Ishikawa (cell line): ENCODE results near the gene ZBTB18.

Source experiments
- CREB1 ChIP-seq: IDR thresholded peaks from 2 replicates; pipeline ENCODE4 v1.6.1; 2012; ENCODE audit warnings: low read depth
- EGR1 ChIP-seq: IDR thresholded peaks from 2 replicates; pipeline ENCODE4 v1.6.1; 2012
- EP300 ChIP-seq: IDR thresholded peaks from 2 replicates; pipeline ENCODE4 v1.6.1; 2012; ENCODE audit warnings: borderline replicate concordance
- FOXM1 ChIP-seq: IDR thresholded peaks from 2 replicates; pipeline ENCODE4 v1.6.1; 2012; ENCODE audit warnings: low read depth, borderline replicate concordance
- NFIC ChIP-seq: IDR thresholded peaks from 2 replicates; pipeline ENCODE4 v1.6.1; 2012
- RAD21 ChIP-seq: IDR thresholded peaks from 2 replicates; pipeline ENCODE4 v1.6.1; 2012; ENCODE audit warnings: low read depth
- TAF1 ChIP-seq: IDR thresholded peaks from 2 replicates; pipeline ENCODE4 v1.6.1; 2012; ENCODE audit warnings: low read depth, mild to moderate bottlenecking
- TEAD4 ChIP-seq: IDR thresholded peaks from 2 replicates; pipeline ENCODE4 v1.6.1; 2012
- USF1 ChIP-seq: IDR thresholded peaks from 2 replicates; pipeline ENCODE4 v1.6.1; 2012
- ZBTB7A ChIP-seq: IDR thresholded peaks from 2 replicates; pipeline ENCODE4 v1.6.1; 2012; ENCODE audit warnings: low read depth
- TF ChIP-seq, protein P1 (sequence below): IDR thresholded peaks from 2 replicates; pipeline ENCODE4 v1.6.1; 2012; ENCODE audit warnings: low read depth, mild to moderate bottlenecking

- no peak for TF ChIP-seq TEAD4
- TF ChIP-seq TAF1, result no peak
- no peak for TF ChIP-seq RAD21
- no peak for TF ChIP-seq CREB1
- no peak for TF ChIP-seq FOXM1
- no peak for TF ChIP-seq NFIC
- no peak for TF ChIP-seq EP300
- TF ChIP-seq EGR1, result no peak
- TF ChIP-seq, protein P1, sequence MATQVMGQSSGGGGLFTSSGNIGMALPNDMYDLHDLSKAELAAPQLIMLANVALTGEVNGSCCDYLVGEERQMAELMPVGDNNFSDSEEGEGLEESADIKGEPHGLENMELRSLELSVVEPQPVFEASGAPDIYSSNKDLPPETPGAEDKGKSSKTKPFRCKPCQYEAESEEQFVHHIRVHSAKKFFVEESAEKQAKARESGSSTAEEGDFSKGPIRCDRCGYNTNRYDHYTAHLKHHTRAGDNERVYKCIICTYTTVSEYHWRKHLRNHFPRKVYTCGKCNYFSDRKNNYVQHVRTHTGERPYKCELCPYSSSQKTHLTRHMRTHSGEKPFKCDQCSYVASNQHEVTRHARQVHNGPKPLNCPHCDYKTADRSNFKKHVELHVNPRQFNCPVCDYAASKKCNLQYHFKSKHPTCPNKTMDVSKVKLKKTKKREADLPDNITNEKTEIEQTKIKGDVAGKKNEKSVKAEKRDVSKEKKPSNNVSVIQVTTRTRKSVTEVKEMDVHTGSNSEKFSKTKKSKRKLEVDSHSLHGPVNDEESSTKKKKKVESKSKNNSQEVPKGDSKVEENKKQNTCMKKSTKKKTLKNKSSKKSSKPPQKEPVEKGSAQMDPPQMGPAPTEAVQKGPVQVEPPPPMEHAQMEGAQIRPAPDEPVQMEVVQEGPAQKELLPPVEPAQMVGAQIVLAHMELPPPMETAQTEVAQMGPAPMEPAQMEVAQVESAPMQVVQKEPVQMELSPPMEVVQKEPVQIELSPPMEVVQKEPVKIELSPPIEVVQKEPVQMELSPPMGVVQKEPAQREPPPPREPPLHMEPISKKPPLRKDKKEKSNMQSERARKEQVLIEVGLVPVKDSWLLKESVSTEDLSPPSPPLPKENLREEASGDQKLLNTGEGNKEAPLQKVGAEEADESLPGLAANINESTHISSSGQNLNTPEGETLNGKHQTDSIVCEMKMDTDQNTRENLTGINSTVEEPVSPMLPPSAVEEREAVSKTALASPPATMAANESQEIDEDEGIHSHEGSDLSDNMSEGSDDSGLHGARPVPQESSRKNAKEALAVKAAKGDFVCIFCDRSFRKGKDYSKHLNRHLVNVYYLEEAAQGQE, result no peak
- no peak for TF ChIP-seq USF1
- TF ChIP-seq ZBTB7A, result no peak
Observed at GRCh38 chr1:244013100-244013499, 38.0 kb upstream of the ZBTB18 start.
